ENCODE results near the gene XPNPEP2. TPM values are rescaled to one million over a fixed set of nuclear protein-coding genes. Genes with fewer than 3 reads are reported as not detected.

XPNPEP2 gene
- total and polyA plus RNA-seq, 4 donors: 0.26 to 24.8 (median 4.4) TPM

DNA sequence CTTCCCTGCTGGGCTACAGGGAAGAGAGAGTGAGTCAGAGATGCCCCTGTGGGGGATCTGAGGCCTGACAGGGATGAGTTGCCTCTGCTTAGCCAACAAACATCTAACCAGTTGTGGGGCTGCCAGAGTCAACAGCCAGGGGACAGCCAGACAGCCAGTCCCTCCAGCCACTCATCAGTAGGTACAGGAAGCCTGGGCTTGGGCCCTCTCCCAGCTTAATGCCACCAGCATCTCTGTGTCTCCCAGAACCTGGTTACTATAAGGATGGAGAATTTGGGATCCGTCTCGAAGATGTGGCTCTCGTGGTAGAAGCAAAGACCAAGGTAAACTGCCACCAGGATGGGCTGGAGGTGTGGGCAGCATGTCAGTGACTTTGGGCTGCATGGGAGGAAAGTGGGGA lies 23.7 kb downstream of the XPNPEP2 start:
- no peaks in the 10 kb centered on the region for H3K27me3 ChIP-seq (ENCODE audit: control insufficient read depth in 1 of 2, insufficient read depth in 2 of 2, low read length in 1 of 2)
- 78 to 93% methylated on average over 3 of the region's 3 CpGs for WGBS, 2 donors
- H3K27ac ChIP-seq (ENCODE audit: low read depth in 1 of 2, low read length in 2 of 2): no peak overlapping the region
- DNase-seq (no peak), ATAC-seq (ENCODE audit: low FRiP score) (no peak)
- H3K4me1 ChIP-seq (ENCODE audit: control insufficient read depth in 1 of 2, insufficient read depth in 2 of 2, low read length in 2 of 2): no peaks in the 10 kb centered on the region
- H3K9me3 ChIP-seq (ENCODE audit: control insufficient read depth, low read length): no peaks in the 10 kb centered on the region
- intact Hi-C loops (cut with DNase I): no loop called here
- H3K36me3 ChIP-seq (ENCODE audit: control insufficient read depth in 1 of 2, insufficient read depth in 2 of 2, low read length in 1 of 2): no peaks in the 10 kb centered on the region
- H3K4me3 ChIP-seq (ENCODE audit: low read length in 2 of 2): no peak overlapping the region

- ATAC-seq (ENCODE audit: low FRiP score): no peak
- H3K27me3 ChIP-seq (ENCODE audit: control insufficient read depth in 1 of 2, insufficient read depth in 2 of 2, low read length in 1 of 2): no peaks in the 10 kb centered on the region
- H3K27ac ChIP-seq (ENCODE audit: low read depth in 1 of 2, low read length in 2 of 2): no peak overlapping the region
- intact Hi-C loops (cut with DNase I): no loop called here
- no peaks in the 10 kb centered on the region for H3K36me3 ChIP-seq (ENCODE audit: control insufficient read depth in 1 of 2, insufficient read depth in 2 of 2, low read length in 1 of 2)
- H3K4me3 ChIP-seq (ENCODE audit: low read length in 2 of 2): no peak overlapping the region
- no peaks in the 10 kb centered on the region for H3K9me3 ChIP-seq (ENCODE audit: control insufficient read depth, low read length)
- DNase-seq: no peak
- no peaks in the 10 kb centered on the region for H3K4me1 ChIP-seq (ENCODE audit: control insufficient read depth in 1 of 2, insufficient read depth in 2 of 2, low read length in 2 of 2)
Measured at GRCh38 chrX:129763666-129764065, 24.9 kb downstream of the XPNPEP2 start.

- H3K27ac ChIP-seq (ENCODE audit: low read depth in 1 of 2, low read length in 2 of 2): no peak overlapping the region
- ATAC-seq (ENCODE audit: low FRiP score) (no peak), DNase-seq (no peak)
- no peak overlapping the region for H3K4me3 ChIP-seq (ENCODE audit: low read length in 2 of 2)
- no peaks in the 10 kb centered on the region for H3K4me1 ChIP-seq (ENCODE audit: control insufficient read depth in 1 of 2, insufficient read depth in 2 of 2, low read length in 2 of 2)
- intact Hi-C loops (cut with DNase I): no loop called here
- H3K27me3 ChIP-seq (ENCODE audit: control insufficient read depth in 1 of 2, insufficient read depth in 2 of 2, low read length in 1 of 2): no peaks in the 10 kb centered on the region
- H3K9me3 ChIP-seq (ENCODE audit: control insufficient read depth, low read length): no peaks in the 10 kb centered on the region
- 81 to 96% methylated on average over 8 of the region's 8 CpGs for WGBS, 2 donors
- no peaks in the 10 kb centered on the region for H3K36me3 ChIP-seq (ENCODE audit: control insufficient read depth in 1 of 2, insufficient read depth in 2 of 2, low read length in 1 of 2)
Measured at GRCh38 chrX:129768186-129768585, 29.4 kb downstream of the XPNPEP2 start.

DNA sequence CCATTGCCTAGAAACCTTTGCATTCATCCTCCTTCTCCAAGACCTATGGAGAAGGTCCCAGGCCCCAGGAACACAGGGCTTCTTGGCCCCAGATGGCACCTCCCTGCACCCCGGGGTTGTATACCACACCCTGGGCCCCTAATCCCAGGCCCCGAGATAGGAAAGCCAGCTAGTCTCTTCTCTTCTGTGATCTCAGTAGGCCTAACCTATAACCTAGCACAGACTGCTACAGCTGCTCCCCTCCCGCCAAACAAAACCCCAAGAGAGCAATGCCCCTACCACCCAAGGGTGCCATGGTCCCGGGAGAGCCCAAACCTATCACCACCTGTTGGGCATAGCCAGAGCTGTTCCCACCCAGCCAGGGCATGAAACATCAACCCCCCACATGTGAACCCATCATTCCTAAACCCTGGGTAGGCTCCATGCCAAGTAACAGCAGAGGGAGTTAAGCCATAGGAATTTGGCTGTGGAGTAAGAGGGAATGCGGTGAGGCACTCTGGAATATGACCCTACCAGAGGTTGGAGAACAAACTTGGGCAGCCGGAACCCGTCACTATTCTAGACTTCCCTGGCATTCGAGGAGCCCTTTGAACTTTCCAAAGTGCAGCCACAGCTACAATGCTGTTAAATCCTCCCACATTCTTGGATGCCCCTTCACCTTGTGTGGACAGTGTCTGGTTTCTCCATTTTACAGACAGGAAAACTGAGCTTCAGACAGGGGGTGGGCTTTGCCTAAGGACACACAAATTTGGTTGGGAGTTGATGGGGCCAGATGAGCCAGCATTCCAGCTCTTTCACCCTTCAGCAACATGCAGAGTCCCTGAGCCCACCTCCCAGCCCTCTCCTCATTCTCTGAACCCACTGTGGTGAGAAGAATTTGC lies 30.0 kb downstream of the XPNPEP2 start:
- H3K4me3 ChIP-seq (ENCODE audit: low read length in 2 of 2): no peak overlapping the region
- no peaks in the 10 kb centered on the region for H3K4me1 ChIP-seq (ENCODE audit: control insufficient read depth in 1 of 2, insufficient read depth in 2 of 2, low read length in 2 of 2)
- no peaks in the 10 kb centered on the region for H3K27me3 ChIP-seq (ENCODE audit: control insufficient read depth in 1 of 2, insufficient read depth in 2 of 2, low read length in 1 of 2)
- no peaks in the 10 kb centered on the region for H3K9me3 ChIP-seq (ENCODE audit: control insufficient read depth, low read length)
- no peaks in the 10 kb centered on the region for H3K36me3 ChIP-seq (ENCODE audit: control insufficient read depth in 1 of 2, insufficient read depth in 2 of 2, low read length in 1 of 2)
- H3K27ac ChIP-seq (ENCODE audit: low read depth in 1 of 2, low read length in 2 of 2): no peak overlapping the region
- intact Hi-C loops (cut with DNase I): no loop called here
- ATAC-seq (ENCODE audit: low FRiP score): peak; percentile 35
- DNase-seq: no peak
- 79 to 86% methylated on average over 8 of the region's 8 CpGs for WGBS, 2 donors

GRCh38 chrX:129769467-129770154 lies 30.8 kb downstream of the XPNPEP2 start:
- H3K27ac ChIP-seq (ENCODE audit: low read depth in 1 of 2, low read length in 2 of 2): no peak overlapping the region
- no peak for ATAC-seq (ENCODE audit: low FRiP score)
- no peak overlapping the region for H3K4me3 ChIP-seq (ENCODE audit: low read length in 2 of 2)
- intact Hi-C loops (cut with DNase I): no loop called here
- H3K4me1 ChIP-seq (ENCODE audit: control insufficient read depth in 1 of 2, insufficient read depth in 2 of 2, low read length in 2 of 2): no peaks in the 10 kb centered on the region
- 62 to 66% methylated on average over 9 of the region's 9 CpGs for WGBS, 2 donors
- no peaks in the 10 kb centered on the region for H3K27me3 ChIP-seq (ENCODE audit: control insufficient read depth in 1 of 2, insufficient read depth in 2 of 2, low read length in 1 of 2)
- H3K9me3 ChIP-seq (ENCODE audit: control insufficient read depth, low read length): no peaks in the 10 kb centered on the region
- DNase-seq: no peak
- no peaks in the 10 kb centered on the region for H3K36me3 ChIP-seq (ENCODE audit: control insufficient read depth in 1 of 2, insufficient read depth in 2 of 2, low read length in 1 of 2)

DNA sequence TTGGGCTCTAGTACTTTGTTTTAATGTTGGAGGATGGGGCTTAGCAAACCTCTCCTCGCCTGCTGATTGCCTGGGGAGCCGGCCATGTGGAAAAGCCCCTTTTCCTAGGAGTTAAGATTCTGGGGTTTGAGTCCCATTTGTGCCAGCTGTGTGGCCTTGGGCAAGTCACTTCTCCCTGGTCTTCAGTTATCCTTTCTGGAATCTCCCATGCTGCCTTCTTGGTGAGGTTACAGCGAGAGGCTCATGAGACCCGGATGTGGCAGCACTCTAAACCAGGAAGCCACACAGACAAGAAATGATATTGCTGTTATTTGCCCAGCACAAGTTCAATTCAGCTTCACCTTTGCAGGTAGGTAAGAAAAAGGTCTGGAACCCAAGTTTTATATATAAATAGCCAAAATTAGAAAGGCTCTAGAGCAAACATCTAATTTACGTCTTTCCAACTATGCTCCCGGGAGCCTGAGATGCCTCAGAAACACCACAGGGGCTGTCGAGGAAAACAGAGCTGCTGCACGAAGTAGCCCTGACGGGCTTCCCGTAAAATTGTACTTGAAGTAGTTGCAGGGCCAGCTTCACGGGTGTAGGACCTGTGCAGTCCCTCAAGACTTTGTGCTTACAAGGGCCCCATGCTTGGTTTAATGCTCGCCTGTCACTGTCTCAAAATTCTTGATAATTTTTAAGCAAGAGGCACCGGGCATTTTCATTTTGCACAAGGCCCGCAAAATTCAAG lies 32.7 kb downstream of the XPNPEP2 start:
- Histone ChIP-seq H3K9me3 (ENCODE audit: control insufficient read depth, low read length) (no peaks in the 10 kb centered on the region), H3K36me3 (ENCODE audit: control insufficient read depth in 1 of 2, insufficient read depth in 2 of 2, low read length in 1 of 2) (no peaks in the 10 kb centered on the region), H3K27me3 (ENCODE audit: control insufficient read depth in 1 of 2, insufficient read depth in 2 of 2, low read length in 1 of 2) (no peaks in the 10 kb centered on the region), H3K27ac (ENCODE audit: low read depth in 1 of 2, low read length in 2 of 2) (no peak overlapping the region), H3K4me1 (ENCODE audit: control insufficient read depth in 1 of 2, insufficient read depth in 2 of 2, low read length in 2 of 2) (no peaks in the 10 kb centered on the region), H3K4me3 (ENCODE audit: low read length in 2 of 2) (no peak overlapping the region)
- intact Hi-C loops (cut with DNase I): no loop called here
- 74 to 80% methylated on average over 14 of the region's 14 CpGs for WGBS, 2 donors
- DNase-seq: no peak
- ATAC-seq (ENCODE audit: low FRiP score): no peak

DNA sequence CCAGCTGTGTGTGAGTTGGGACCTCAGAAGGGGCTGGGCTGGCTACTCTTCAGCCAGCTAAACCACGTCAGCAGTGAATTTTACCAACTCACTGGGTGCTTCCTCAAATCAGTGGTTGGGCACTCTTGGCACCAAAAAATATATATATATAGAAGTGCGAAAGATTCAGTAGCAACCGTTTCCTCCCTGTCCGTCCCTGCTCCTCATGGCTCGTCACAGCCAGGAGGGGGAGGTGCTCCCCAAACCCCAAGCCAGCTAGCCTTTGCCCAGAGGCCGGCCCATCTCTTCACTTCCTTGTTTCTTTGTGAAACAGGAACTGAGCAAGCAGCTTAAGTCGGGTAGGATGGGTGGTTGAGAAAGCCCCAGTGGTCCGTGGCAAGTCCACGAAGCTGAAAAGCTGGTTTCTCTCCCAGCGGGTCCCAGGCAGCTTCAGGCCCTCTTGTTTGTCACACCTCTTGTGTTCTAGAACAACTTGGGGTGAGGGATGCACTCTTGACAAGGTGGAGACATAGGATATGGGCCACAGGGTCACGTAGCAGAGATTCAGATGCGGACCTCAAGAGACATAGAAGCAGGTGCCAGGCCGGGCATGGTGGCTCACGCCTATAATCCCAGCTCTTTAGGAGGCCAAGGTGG lies 34.1 kb downstream of the XPNPEP2 start:
- intact Hi-C loops (cut with DNase I): no loop called here
- no peak overlapping the region for H3K4me3 ChIP-seq (ENCODE audit: low read length in 2 of 2)
- H3K9me3 ChIP-seq (ENCODE audit: control insufficient read depth, low read length): no peaks in the 10 kb centered on the region
- no peaks in the 10 kb centered on the region for H3K4me1 ChIP-seq (ENCODE audit: control insufficient read depth in 1 of 2, insufficient read depth in 2 of 2, low read length in 2 of 2)
- ATAC-seq (ENCODE audit: low FRiP score): peak; percentile 55
- no peak overlapping the region for H3K27ac ChIP-seq (ENCODE audit: low read depth in 1 of 2, low read length in 2 of 2)
- 69 to 73% methylated on average over 14 of the region's 14 CpGs for WGBS, 2 donors
- no peaks in the 10 kb centered on the region for H3K27me3 ChIP-seq (ENCODE audit: control insufficient read depth in 1 of 2, insufficient read depth in 2 of 2, low read length in 1 of 2)
- peak in 1 of 2 donors; percentile 91 for DNase-seq
- no peaks in the 10 kb centered on the region for H3K36me3 ChIP-seq (ENCODE audit: control insufficient read depth in 1 of 2, insufficient read depth in 2 of 2, low read length in 1 of 2)

DNA sequence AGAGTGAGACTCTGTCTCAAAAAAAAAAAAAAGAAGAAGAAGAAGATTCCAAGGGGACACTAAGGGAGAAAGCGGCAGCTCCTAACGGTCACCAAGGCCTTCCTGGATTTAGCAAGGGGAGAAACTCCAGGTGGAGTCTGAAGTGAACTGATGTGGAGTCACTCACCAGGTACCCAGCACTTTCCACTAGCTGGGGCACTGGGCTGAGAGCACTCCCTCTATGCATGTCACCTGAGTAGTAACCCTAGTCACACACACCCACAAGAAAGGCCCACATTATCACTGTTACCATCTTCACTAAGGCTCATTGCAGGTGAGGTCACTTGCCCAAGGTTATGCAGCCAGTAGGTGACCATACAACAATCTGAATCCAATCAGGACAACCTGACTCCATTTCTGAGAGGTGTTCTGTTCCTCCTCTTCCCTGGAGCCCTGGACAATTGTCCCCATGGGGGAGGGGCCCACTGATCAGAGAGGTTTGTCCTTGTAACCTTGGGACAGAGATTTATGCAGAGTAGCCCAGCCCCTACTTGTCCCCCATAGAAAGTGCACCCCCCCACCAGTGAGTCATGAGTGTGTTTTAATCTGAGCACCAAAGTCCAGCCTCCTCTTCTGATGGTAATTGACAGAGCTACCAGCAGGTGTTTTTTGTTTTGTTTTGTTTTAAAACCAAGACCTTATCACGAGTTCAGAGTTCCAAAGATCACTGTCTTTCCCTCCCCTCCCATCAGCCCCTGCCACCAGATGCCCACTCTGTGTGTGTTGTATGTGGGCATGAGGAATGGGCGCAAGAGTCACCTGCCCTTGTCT lies 35.1 kb downstream of the XPNPEP2 start:
- ATAC-seq (ENCODE audit: low FRiP score) (no peak), DNase-seq (no peak)
- H3K27ac ChIP-seq (ENCODE audit: low read depth in 1 of 2, low read length in 2 of 2): no peak overlapping the region
- no peaks in the 10 kb centered on the region for H3K36me3 ChIP-seq (ENCODE audit: control insufficient read depth in 1 of 2, insufficient read depth in 2 of 2, low read length in 1 of 2)
- intact Hi-C loops (cut with DNase I): no loop called here
- no peaks in the 10 kb centered on the region for H3K9me3 ChIP-seq (ENCODE audit: control insufficient read depth, low read length)
- WGBS, 2 donors: 78 to 86% methylated on average over 4 of the region's 4 CpGs
- H3K27me3 ChIP-seq (ENCODE audit: control insufficient read depth in 1 of 2, insufficient read depth in 2 of 2, low read length in 1 of 2): no peaks in the 10 kb centered on the region
- no peaks in the 10 kb centered on the region for H3K4me1 ChIP-seq (ENCODE audit: control insufficient read depth in 1 of 2, insufficient read depth in 2 of 2, low read length in 2 of 2)
- H3K4me3 ChIP-seq (ENCODE audit: low read length in 2 of 2): no peak overlapping the region
